Motor neuron (in vitro differentiated cells): ENCODE measurements around the gene PDPR. TPM values are rescaled to one million over a fixed set of nuclear protein-coding genes. Genes with fewer than 3 reads are reported as not detected.
A peak's percentile ranks its signal among the peaks of the same experiment; 100 is the strongest.
"Not testable (repeated sequence)": the region's sequence is repeated elsewhere in the genome, so short reads cannot be mapped to it uniquely, and the experiment has no call there.

Experiments
- ATAC-seq, 8 experiments: fragments of 200-7000 bp; cut with Tn5 transposase; replicated peaks in 6 of 8; 2 replicates each; pipeline ENCODE4 v1.8.0; 2021; ENCODE audit warnings: mild to moderate bottlenecking in 8 of 8, moderate library complexity in 8 of 8
- H3K27ac ChIP-seq, 2 donors: fragments of 250-450 bp; sonication (Bioruptor Pico); 2 replicates each; pipeline ENCODE4 v1.9.0; 2021; ENCODE audit warnings: antibody characterized with exemption in 2 of 2, mild to moderate bottlenecking in 2 of 2, moderate library complexity in 1 of 2
- H3K4me1 ChIP-seq, 2 donors: fragments of 250-450 bp; sonication (Bioruptor Pico); replicated peaks in 1 of 2; 2 replicates each; pipeline ENCODE4 v1.6.1; 2021; ENCODE audit warnings: antibody characterized with exemption in 2 of 2, mild to moderate bottlenecking in 2 of 2, moderate library complexity in 1 of 2
- H3K4me3 ChIP-seq, 5 donors: fragments of 250-450 bp; sonication (Bioruptor Pico); 2 replicates each; pipeline ENCODE4 v1.9.0; 2021; ENCODE audit warnings: antibody characterized with exemption in 5 of 5, mild to moderate bottlenecking in 5 of 5, moderate library complexity in 4 of 5
- WGBS, 10 experiments: fragments of 450-650 bp; shearing (Covaris generic); methylation state at CpG; one replicate each; pipeline ENCODE4 v1.0.0; 2022; 5-methylcytosine and 5-hydroxymethylcytosine counted together
- in situ Hi-C, 9 experiments: fragments of 400-800 bp; cut with MboI; loops; one replicate each; pipeline ENCODE4 v1.15.0; 2021; ENCODE audit warnings: low sequenced_read_pairs in 9 of 9, low pct_unique_long_range_greater_than_20kb in 2 of 9; ENCODE audit not compliant: unreplicated experiment in 9 of 9
- total RNA-seq, 8 experiments: library from RNA; unstranded; fragments of 300-600 nt; gene quantifications; 2 replicates each; pipeline versions ENCODE4 v1.2.3 to v1.2.4, GENCODE V29; 2022

Gene PDPR
- total RNA-seq, 8 experiments from 2014 or later, result 11.2 to 49.0 (median 16.1) TPM

GRCh38 chr16:70143231-70143895 lies 29.2 kb downstream of the PDPR start:
- ATAC-seq, result peak in 1 of 8 experiments; percentile 18
- WGBS, 10 experiments, result 70 to 100% (median 95%) methylated on average over 2 to 9 of the region's 9 CpGs; no CpG with 5 or more reads in 3 of the 10 experiments

DNA sequence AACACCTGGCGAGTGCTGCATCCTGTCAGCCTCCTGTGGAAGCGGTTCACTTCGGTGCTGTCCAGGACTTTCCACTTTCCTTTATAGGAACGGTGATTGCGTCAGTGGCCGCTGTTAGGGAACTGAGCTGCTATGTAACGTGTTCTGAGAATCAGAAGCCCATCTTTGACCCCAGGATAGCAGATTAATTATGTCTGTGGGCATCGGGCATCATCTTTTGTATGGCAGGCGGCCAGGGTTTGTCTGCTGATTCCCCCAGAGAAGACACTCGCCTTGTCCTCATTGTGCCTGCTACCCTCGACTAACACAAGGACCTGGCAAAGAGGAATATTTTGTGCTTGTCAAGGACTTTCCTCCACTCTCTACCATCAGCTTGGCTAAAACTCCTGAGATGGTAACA lies 33.7 kb downstream of the PDPR start:
- H3K4me3 ChIP-seq, in situ Hi-C loops, H3K4me1 ChIP-seq, ATAC-seq, H3K27ac ChIP-seq: not testable (repeated sequence)
- WGBS, 10 experiments, result 61% methylated on average over 3 of the region's 11 CpGs; no CpG with 5 or more reads in 9 of the 10 experiments

More at GRCh38 chr16:70143231-70143895, 29.2 kb downstream of the PDPR start:
- H3K27ac ChIP-seq, in situ Hi-C loops, H3K4me3 ChIP-seq, H3K4me1 ChIP-seq: not testable (repeated sequence)

DNA sequence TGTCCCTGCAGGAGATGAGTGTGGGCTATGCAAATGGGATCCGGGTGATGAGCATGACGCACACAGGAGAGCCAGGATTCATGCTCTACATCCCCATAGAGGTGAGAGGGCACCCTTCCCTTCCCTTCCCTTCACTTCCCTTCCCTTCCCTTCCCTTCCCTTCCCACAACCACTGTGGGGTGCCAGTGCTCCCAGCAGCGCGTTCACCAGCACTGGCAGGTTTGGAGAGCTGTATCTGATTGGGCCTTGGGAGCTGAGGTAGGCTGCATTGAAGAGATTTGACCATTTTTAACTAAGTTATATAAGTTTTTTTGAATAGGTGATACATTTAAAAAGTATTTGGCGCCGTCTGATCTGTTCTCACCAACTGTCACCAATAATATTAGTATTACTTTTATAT lies 34.3 kb downstream of the PDPR start:
- H3K27ac ChIP-seq, H3K4me1 ChIP-seq, in situ Hi-C loops, H3K4me3 ChIP-seq: not testable (repeated sequence)
- WGBS, 10 experiments, result 92 to 100% (median 100%) methylated on average over 1 to 4 of the region's 6 CpGs; no CpG with 5 or more reads in 3 of the 10 experiments
- ATAC-seq, result peak in 1 of 8 experiments; percentile 19

DNA sequence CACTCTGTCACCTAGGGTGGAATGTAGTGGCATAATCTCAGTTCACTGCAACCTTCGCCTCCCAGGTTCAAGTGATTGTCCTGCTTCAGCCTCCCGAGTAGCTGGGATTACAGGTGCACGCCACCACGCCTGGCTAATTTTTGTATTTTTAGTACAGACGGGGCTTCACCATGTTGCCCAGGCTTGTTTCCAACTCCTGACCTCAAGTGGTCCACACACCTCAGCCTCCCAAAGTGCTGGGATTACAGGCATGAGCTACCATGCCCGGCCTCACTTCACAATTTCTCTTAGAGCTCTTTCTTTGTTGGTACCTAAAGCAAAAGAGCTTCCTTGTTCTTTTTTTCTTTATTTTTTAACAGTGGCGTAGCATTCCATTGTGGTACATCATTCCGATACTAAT lies 35.2 kb downstream of the PDPR start:
- 90 to 100% (median 94%) methylated on average over 2 to 8 of the region's 8 CpGs for WGBS, 10 experiments
- in situ Hi-C loops, ATAC-seq: not testable (repeated sequence)

DNA sequence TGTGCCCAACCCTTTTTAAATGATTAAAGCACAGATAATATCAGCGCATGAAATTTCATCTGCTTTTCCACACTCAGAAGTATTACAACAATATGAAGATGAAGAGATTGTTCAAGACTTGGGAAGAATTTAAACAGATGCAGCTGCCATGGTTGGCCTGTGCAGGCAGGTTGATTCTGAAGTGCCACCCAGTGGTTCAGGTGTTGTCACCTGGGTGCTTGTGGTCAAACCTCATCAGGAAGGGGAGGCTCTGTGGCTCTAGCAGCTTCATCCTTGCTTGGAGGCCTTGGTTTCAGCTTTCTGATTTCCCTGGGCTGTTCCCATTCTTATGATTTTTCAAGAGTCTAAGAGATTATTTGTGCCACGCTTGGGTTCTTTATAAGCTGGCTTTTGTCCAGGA lies 37.3 kb downstream of the PDPR start:
- 72 to 100% (median 90%) methylated on average over 2 of the region's 2 CpGs; no CpG with 5 or more reads in 1 of the 10 experiments for WGBS, 10 experiments
- in situ Hi-C loops, result loop anchor here in 1 of 9 experiments (25.0 kb wide), 1 partner anchor 111 kb away; the partner anchor contains the start of gene EXOSC6
- Histone ChIP-seq H3K4me1 (no peaks in the 10 kb centered on the region), H3K4me3 (no peak overlapping the region), H3K27ac (no peak overlapping the region)
- ATAC-seq, result no peak

More for the DNA sequence above, 35.2 kb downstream of the PDPR start:
- H3K27ac ChIP-seq, H3K4me3 ChIP-seq, H3K4me1 ChIP-seq: not testable (repeated sequence)

DNA sequence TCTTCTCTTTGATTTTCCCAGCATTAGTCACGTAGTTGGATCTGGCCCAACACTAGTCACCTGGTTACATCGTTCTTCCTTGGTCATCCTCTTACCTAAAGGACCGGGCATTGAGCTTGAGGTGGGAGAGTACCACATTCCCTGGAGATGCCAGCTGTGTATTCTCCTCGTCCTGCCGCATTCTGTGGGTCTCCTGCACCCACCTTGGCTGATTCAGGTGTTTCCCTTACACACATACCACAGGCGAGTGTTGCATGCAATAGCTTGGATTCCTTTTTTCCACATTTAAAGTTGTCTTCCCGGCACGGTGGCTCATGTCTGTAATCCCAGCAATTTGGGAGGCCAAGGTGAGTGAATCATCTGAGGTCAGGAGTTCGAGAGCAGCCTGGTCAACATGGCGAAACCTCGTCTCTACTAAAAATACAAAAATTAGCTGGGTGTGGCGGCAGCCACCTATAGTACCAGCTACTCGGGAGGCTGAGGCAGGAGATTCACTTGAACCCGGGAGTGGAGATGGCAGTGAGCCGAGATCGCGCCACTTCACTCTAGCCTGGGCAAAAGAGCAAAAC lies 37.9 kb downstream of the PDPR start:
- 88 to 95% (median 93%) methylated on average over 7 to 17 of the region's 17 CpGs for WGBS, 10 experiments
- no peak for ATAC-seq
- Histone ChIP-seq H3K27ac (no peak overlapping the region), H3K4me3 (no peak overlapping the region), H3K4me1 (no peaks in the 10 kb centered on the region)
- in situ Hi-C loops, result loop anchor here in 1 of 9 experiments (25.0 kb wide), 1 partner anchor 110 kb away; the partner anchor contains the start of gene EXOSC6

DNA sequence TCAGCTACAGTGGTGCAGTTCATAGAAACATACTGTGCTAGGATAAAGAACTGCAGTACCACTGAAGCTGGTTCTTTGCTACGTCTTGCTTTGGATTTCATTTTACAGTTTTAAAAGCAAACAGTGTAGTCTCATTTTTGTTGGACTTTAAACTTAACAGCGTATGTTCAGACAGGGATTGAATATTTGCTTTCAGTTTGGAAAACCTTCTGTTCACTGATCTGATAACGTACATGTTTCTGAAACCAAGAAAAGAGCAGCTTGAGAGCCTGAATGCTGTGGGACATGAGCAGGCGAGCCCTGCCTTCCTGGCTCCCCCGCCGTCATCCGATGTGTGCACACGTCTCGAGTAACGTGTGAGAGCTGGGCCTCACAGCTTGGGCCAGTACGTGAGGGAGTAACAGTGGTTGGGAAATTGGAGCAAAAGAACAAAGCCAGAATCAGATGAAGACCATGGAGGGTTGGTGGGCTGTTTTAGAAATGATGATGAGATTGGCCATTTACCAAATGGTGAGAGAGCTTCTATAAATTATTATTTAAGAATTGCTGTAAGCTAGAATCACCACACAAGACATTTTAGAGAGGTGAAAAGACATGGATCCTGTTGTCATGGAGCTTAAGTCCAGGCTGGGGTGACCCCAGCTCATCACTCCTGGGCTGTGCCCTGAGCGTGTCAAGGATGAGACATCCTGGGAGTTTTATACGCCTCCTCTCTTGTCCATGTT lies 38.6 kb downstream of the PDPR start:
- Histone ChIP-seq H3K4me3 (no peak overlapping the region), H3K4me1 (no peaks in the 10 kb centered on the region), H3K27ac (no peak overlapping the region)
- in situ Hi-C loops, result loop anchor here in 1 of 9 experiments (25.0 kb wide), 1 partner anchor 110 kb away; the partner anchor contains the start of gene EXOSC6
- WGBS, 10 experiments, result 89 to 99% (median 94%) methylated on average over 3 to 13 of the region's 13 CpGs
- ATAC-seq, result no peak

DNA sequence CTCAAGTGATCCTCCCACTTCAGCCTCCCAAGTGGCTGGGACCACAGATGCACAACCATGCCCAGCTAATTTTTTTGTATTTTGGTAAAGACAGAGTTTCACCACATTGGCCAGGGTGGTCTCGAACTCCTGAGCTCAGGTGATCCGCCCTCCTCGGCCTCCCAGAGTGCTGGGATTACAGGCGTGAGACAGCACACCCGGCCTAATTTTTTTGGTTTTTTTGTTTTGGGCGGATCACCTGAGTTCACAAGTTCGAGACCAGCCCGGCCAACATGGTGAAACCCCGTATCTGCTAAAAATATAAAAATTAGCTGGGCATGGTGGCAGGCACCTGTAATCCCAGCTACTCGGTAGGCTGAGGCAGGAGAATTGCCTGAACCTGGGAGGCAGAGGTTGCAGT lies 40.6 kb downstream of the PDPR start:
- not testable (repeated sequence) for H3K27ac ChIP-seq
- WGBS, 10 experiments, result 91 to 100% (median 95%) methylated on average over 2 to 10 of the region's 10 CpGs; no CpG with 5 or more reads in 1 of the 10 experiments

DNA sequence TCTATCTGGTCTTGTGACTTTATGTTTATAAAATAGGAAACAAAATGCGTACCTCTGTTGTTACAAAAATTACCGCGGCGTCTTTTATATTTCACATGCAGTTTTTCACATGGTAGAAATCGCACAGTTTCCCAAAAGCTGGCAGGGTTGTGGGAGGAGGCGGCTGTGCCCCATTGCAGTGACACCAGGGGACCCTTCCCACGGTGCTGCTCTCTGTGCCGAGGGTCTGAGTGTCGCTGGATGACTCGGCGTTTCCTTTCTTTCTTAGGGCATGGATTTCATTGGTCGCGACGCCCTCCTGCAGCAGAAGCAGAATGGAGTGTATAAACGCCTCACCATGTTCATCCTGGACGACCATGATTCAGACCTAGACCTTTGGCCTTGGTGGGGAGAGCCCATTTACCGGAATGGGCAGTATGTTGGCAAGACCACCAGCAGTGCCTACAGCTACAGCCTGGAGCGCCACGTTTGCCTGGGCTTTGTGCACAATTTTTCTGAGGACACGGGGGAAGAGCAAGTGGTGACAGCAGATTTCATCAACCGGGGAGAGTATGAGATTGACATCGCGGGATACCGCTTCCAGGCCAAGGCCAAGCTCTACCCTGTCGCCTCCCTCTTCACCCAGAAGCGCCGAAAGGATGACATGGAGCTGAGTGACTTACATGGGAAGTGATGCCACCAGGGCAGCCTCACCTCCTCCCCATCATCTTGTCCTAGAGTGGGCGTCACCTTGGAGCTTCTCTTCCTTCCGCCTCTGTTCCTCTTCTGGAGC lies 42.3 kb downstream of the PDPR start:
- WGBS, 10 experiments, result 85 to 96% (median 91%) methylated on average over 12 to 29 of the region's 29 CpGs; no CpG with 5 or more reads in 1 of the 10 experiments
- Histone ChIP-seq H3K27ac (no peak overlapping the region), H3K4me3 (no peak overlapping the region), H3K4me1 (no peaks in the 10 kb centered on the region)
- in situ Hi-C loops, result loop anchor here in 1 of 9 experiments (25.0 kb wide), 1 partner anchor 106 kb away; the partner anchor contains the start of gene EXOSC6
- peak in 4 of 8 experiments; percentile 18 to 23 (median 22) for ATAC-seq

More for the DNA sequence above, 40.6 kb downstream of the PDPR start:
- H3K4me3 ChIP-seq, H3K4me1 ChIP-seq, ATAC-seq: not testable (repeated sequence)
- in situ Hi-C loops, result loop anchor here in 1 of 9 experiments (25.0 kb wide), 1 partner anchor 108 kb away; the partner anchor contains the start of gene EXOSC6

GRCh38 chr16:70157105-70157476 lies 43.0 kb downstream of the PDPR start:
- in situ Hi-C loops, result loop anchor here in 1 of 9 experiments (25.0 kb wide), 1 partner anchor 105 kb away; the partner anchor contains the start of gene EXOSC6
- Histone ChIP-seq H3K27ac (no peak overlapping the region), H3K4me1 (no peaks in the 10 kb centered on the region), H3K4me3 (no peak overlapping the region)
- ATAC-seq, result peak in 3 of 8 experiments; percentile 2 to 10 (median 10)
- WGBS, 10 experiments, result 60 to 91% (median 83%) methylated on average over 3 to 11 of the region's 11 CpGs; no CpG with 5 or more reads in 1 of the 10 experiments

DNA sequence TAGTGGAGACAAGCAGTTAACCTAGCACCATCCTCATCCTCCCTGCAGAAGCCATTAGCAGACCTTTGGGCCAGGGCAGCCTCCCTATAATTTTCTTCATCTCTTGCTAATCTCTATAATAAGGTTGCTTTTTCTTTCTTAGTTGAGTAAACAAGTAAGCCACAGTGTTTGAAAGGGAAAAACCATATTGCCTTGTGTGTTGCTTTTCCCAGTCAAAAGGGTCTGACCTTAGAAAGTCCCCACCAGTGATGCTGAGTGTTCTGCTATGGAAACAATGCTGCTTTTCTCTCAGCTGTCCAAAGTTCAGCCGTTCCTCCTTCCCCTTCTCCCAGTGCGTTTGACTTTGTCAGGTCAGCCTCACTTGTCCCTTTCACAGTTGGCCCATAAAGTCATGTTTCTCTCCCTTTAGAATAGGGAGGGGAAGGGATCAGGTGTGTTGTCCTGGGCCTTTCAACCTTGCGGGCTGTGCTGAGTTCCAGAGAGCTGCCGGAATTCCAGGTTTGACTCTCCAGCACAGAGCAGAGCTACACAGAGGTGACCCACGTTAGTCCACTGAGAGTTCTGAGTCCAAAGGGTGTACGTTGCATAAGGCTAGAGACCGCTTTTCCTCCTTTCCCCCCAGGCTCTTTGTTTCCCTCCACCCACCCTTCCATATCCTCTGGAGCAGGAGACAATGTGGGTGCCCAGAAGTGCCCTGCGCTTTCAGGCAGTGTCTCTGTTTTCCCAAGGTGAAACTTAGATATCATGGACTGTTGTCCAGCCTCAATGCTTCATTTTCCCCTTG lies 43.5 kb downstream of the PDPR start:
- Histone ChIP-seq H3K4me3 (no peak overlapping the region), H3K27ac (no peak overlapping the region), H3K4me1 (no peaks in the 10 kb centered on the region)
- ATAC-seq, result no peak
- in situ Hi-C loops, result loop anchor here in 1 of 9 experiments (25.0 kb wide), 1 partner anchor 105 kb away; the partner anchor contains the start of gene EXOSC6
- 80 to 98% (median 90%) methylated on average over 2 to 8 of the region's 8 CpGs for WGBS, 10 experiments
